Ishikawa (cell line): ENCODE measurements around the gene TRAFD1.

Source experiments
- CEBPB ChIP-seq: IDR thresholded peaks from 2 replicates; pipeline ENCODE4 v1.6.1; 2012
- CREB1 ChIP-seq: IDR thresholded peaks from 2 replicates; pipeline ENCODE4 v1.6.1; 2012; ENCODE audit warnings: low read depth
- EGR1 ChIP-seq: IDR thresholded peaks from 2 replicates; pipeline ENCODE4 v1.6.1; 2012
- EP300 ChIP-seq: IDR thresholded peaks from 2 replicates; pipeline ENCODE4 v1.6.1; 2012; ENCODE audit warnings: borderline replicate concordance
- FOXM1 ChIP-seq: IDR thresholded peaks from 2 replicates; pipeline ENCODE4 v1.6.1; 2012; ENCODE audit warnings: low read depth, borderline replicate concordance
- NFIC ChIP-seq: IDR thresholded peaks from 2 replicates; pipeline ENCODE4 v1.6.1; 2012
- RAD21 ChIP-seq: IDR thresholded peaks from 2 replicates; pipeline ENCODE4 v1.6.1; 2012; ENCODE audit warnings: low read depth
- TAF1 ChIP-seq: IDR thresholded peaks from 2 replicates; pipeline ENCODE4 v1.6.1; 2012; ENCODE audit warnings: low read depth, mild to moderate bottlenecking
- TCF12 ChIP-seq: IDR thresholded peaks from 2 replicates; pipeline ENCODE4 v1.6.1; 2012; ENCODE audit warnings: low read depth
- TEAD4 ChIP-seq: IDR thresholded peaks from 2 replicates; pipeline ENCODE4 v1.6.1; 2012
- YY1 ChIP-seq: IDR thresholded peaks from 2 replicates; pipeline ENCODE4 v1.6.1; 2012; ENCODE audit warnings: low read depth
- ZBTB7A ChIP-seq: IDR thresholded peaks from 2 replicates; pipeline ENCODE4 v1.6.1; 2012; ENCODE audit warnings: low read depth
- TF ChIP-seq, protein P1 (sequence below): IDR thresholded peaks from 2 replicates; pipeline ENCODE4 v1.6.1; 2012
- TF ChIP-seq, protein P2 (sequence below): IDR thresholded peaks from 2 replicates; pipeline ENCODE4 v1.6.1; 2012

GRCh38 chr12:112105891-112106290 lies 19.5 kb upstream of the TRAFD1 start:
- TF ChIP-seq EP300 (no peak), FOXM1 (no peak), TCF12 (no peak), CEBPB (no peak), YY1 (no peak), RAD21 (no peak), TAF1 (no peak), CREB1 (no peak), EGR1 (no peak), TEAD4 (no peak), NFIC (no peak), ZBTB7A (no peak)
- TF ChIP-seq, protein P1, sequence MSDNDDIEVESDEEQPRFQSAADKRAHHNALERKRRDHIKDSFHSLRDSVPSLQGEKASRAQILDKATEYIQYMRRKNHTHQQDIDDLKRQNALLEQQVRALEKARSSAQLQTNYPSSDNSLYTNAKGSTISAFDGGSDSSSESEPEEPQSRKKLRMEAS = no peak
- TF ChIP-seq, protein P2, sequence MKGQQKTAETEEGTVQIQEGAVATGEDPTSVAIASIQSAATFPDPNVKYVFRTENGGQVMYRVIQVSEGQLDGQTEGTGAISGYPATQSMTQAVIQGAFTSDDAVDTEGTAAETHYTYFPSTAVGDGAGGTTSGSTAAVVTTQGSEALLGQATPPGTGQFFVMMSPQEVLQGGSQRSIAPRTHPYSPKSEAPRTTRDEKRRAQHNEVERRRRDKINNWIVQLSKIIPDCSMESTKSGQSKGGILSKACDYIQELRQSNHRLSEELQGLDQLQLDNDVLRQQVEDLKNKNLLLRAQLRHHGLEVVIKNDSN = no peak
